GM19193 (cell line): ENCODE results near the gene EIF3K.

Experiments used
- POLR2A ChIP-seq: IDR thresholded peaks from 4 replicates; pipeline ENCODE4 v1.6.1; 2011; ENCODE audit not compliant: insufficient read depth, insufficient read length; ENCODE audit errors: extremely low read depth

EIF3K gene

DNA sequence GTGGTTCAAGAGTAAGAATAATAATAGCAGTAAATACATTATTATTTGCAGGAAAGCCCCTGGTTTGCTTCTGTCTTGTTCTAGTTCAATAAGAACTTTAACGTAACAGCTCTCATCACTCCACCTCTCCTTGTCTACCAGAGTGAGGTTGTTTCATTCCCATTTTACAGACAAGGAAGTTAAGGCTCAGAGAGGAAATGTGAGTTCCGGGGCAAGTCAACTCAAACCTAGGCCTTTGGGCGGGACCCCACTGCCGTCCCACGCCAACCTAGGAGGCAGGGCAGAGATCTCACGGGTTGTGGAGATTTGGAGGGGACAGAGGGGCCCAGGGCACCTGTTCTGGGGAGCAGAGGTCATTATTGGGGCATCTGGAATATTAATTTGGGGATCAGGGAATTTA lies 2.7 kb upstream of the EIF3K start:
- TF ChIP-seq POLR2A: no peak

DNA sequence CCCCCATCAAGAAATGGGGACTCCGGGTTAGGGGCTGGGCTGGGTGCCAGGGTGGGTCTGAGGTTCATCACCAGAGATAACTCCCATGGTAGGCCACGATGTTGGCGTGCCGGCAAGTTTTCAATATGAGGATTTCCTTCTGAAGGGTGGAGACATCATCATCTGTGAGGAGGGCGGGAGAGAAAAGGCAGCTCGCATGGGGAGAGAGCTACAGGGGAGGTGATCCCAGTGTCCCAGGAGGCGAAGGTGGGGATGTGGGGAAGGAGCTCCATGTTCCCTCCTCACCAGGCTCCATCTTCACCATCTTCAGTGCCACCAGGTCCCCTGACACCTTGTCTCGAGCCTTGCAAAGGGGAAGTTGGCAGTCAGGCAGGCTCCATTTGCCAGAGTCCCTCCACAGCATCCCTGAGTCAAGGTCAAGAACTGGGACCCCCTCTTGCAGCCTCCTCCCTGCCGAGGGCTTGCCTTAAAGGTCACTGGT lies 1.7 kb upstream of the EIF3K start:
- TF ChIP-seq POLR2A: no peak

GRCh38 chr19:38617764-38618589 lies 1.0 kb upstream of the EIF3K start, which contains the start of gene MAP4K1:
MAP4K1 (minus strand) TSS chr19:38617953; CDS start chr19:38617895, 58 bp downstream.
- TF ChIP-seq POLR2A: peak; percentile 71

- TF ChIP-seq POLR2A: no peak
Observed at GRCh38 chr19:38619361-38620174, 580 bp downstream of the EIF3K start.

DNA sequence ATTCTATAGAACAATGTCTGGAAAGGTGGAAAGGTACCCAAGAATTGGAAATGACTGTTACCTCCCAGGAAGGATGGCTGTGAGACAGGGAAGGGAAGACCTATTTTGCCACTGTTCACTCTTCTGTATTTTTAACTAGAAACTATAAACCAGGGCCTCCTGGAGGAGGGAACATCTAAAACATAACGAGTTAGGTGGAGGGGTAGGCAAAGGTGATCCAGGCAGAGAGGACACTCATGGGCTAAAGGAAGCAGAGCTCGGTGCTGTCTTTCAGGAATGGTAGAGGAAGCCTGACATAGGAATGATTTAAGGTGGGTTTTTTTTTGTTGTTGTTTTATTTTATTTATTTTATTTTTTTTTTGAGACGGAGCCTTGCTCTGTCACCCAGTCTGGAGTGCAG lies 5.8 kb downstream of the EIF3K start:
- TF ChIP-seq POLR2A: no peak

GRCh38 chr19:38626401-38626800 lies 7.4 kb downstream of the EIF3K start:
- no peak for TF ChIP-seq POLR2A

GRCh38 chr19:38629568-38629967 lies 10.6 kb downstream of the EIF3K start:
- TF ChIP-seq POLR2A: no peak

DNA sequence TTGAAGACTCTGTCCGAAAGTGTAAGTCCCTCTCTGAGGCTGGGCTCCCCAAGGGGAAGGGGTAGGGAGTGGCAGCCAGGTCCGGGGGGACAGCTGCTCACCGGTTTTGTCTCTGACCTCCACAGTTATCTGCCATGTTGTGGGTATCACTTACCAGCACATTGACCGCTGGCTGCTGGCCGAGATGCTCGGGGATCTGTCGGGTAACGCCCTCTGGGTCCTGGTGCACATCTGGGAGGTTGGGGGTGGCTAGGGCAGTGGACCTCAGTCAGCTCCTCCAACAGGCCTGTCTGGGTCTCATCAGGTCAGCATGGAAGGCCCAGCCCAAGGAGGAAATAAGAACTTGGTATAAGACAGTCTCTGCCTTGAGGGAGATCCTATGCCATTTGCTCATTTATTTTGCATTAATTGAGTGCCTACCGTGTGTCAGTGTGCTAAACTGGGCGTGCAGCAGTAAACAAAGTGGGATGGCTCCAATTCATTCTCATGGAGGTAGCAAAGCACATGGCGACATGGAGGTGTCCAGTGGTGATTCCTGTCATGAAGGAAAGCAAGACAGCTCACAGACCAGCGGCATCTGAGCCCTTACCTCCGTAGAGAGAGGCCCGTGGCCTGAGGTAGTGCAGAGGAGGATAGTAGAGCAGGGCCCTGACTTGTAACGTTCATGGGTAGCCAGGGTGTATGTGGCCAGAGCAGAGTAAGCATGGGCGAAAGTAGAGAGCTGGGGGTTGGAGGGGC lies 13.7 kb downstream of the EIF3K start:
- TF ChIP-seq POLR2A: peak; percentile 22

DNA sequence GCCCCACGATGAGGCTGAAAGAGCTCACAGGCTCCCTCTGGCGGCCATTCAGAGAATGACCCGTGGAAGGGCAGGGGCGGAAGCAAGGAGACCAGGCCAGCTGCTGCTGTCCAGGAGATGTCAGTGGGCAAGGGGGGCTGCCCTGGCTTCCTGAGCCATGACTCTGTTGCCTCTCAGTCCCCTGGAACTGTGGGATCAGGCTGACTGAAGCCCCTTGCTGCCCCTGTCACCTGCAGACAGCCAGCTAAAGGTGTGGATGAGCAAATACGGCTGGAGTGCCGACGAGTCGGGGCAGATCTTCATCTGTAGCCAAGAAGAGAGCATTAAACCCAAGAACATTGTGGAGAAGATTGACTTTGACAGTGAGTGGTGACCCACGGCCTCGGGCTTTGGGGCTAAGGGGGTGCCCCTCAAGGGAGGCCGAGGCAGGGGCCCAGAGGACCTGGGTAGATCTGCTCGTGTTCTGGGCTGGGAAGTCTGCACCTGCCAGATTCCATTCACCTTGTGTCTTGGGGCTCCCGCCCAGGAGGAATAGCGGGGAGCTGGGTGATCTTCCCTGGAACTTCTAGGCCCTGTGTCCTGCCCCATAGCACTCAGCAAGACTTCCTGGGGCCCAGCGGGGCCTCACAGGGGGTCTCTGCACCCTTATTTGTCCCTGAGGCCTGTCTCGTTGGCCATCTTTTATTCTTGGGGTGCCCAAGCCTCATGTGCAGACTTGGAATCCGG lies 15.9 kb downstream of the EIF3K start:
- peak; percentile 32 for TF ChIP-seq POLR2A

DNA sequence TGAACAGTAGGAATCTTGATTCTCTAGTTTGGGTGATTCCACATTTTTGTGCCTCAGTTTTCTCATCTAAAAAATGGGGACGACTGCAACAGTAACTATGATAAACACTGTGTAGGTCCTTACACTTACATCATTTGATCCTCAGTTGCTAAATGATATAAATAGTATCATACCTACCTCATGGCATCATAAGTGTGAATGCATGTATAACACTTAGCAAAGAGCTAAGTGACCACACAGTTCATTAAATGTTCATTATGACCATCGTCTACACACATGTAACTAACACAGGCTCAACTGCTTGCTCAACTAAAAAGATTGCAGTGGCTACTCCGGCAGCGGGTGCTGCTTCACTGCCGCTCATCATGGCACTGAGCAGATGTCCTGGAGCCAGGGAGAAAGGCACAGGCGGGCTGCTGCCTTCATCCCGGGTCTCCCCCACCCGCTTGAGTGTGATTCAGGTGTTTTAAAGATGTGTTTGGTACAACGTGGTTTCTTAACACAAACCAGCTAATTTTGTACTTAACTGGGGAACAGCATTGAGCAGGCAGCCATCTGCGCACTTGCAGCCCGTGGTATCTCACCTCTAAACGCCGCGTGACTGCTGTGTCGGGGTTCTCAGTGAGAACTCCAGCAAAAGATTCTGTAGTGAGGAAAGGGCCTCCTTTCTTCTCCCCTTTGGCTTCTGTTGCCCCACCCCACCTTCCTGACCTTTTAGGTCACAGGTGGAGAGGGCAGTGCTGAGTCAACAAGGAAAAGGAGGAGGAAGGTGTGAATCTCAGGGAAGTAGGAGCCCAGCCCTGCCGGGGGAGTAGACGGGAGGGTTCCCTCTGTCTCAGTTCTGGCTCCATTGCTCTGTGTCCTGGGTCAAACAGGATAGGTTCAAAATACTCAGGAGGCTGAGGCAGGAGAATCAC lies 16.8 kb downstream of the EIF3K start:
- TF ChIP-seq POLR2A: no peak

DNA sequence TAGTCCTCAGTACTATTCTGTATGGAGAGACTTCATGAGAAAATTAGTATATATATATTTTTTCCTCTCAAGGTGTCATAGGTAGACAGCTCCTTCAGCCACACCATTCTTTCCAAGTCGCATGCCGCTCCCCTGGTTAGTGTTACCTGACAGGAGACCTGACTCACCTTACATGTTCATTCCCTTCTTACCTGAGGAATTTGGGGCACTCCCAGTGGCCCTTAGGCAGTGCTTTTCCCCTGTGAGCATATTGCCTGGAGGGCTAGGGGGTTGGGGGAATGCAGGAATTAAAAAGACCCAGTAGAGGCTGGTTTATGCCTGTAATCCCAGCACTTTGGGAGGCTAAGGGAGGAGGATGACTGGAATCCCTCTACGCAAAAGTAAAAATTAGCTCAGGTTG lies 19.5 kb downstream of the EIF3K start:
- TF ChIP-seq POLR2A: no peak

GRCh38 chr19:38639679-38640078 lies 20.7 kb downstream of the EIF3K start:
- no peak for TF ChIP-seq POLR2A

DNA sequence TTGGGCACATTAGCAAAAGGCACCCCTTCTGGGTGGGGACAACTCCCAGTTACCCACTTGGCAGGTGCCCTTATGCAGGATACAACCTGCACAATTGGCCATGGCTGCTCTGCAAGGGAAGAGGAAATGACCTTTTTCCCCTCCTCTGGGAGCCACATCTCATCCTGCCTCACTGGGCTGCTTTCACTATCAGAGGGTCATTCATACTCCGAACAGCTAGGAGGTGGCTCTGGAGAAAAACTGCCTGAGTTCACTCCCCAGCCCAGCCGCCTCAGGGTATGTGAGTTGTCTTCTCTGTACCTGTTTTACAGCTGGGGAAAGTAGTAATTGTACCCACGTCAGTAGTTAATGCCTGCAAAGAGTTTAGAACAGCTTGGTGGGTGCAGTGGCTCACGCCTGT lies 21.4 kb downstream of the EIF3K start:
- no peak for TF ChIP-seq POLR2A
